ENCODE data around the gene PRKAG2. TPM values are rescaled to one million over a fixed set of nuclear protein-coding genes. Genes with fewer than 3 reads are reported as not detected.

The PRKAG2 gene
- total RNA-seq, 1 donor from 2014 or later: 22.6 TPM

DNA sequence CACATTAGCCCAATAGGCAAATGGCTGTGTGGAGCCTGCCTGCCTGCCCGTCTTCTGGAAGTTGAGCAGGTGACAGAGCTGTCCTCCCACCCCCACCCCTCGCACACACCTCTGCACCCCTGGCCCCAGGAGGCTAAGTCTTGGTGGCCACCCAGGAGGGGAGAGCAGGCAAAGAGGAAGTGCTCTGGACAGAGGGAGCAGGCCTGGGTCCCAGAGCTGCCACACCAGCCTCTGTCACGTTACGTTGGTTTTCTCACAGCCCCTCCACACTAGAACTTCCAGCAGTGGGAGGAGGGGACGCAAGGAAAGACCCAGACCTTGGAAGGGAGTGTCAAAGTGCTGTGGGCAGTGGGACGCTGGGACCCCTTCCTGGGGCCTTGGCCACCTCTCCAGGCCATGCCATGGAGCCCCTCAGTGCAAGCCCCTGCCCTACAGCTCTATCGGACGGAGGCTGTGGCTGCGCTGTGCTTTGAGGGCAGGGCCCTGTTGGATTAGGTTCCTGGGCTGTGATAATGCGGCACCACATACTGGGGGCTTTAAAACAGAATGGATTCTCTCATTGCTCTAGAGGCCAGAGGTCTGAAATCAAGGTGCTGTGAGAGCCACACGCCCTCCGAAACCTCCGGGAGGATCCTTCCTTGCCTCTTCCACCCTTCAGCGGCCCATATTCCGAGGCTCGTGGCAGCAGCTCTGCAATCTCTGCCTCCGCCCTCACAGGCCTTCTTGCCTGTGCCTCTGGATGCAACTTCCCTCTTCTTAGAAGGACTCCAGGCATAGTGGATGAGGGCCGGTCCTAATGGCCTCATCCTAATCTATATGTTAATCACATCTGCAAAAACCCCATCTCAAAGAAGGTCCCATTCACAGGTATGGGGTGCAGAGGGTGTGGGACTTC, 9.9 kb downstream of the PRKAG2 start:
- no peak for DNase-seq (ENCODE audit: low read depth)

DNA sequence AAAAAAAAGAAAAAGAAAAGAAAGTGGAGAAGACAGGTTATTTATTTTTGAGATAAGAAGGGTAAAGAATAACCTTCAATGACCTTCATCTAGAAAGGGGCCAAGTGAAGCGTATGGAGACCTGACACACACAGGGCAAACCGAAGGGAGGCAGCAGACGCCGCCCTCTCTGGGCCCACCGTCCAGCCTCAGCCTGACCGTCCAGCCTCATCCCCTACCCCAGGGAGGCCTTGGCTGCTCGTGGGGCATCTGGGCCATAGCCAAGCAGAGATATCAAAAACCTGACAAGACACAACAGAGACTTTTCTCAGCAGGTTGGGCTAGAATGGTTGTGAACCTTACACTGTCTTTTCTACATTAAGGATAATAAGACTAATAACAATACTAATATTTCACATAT, 10.9 kb downstream of the PRKAG2 start:
- DNase-seq (ENCODE audit: low read depth): no peak

DNA sequence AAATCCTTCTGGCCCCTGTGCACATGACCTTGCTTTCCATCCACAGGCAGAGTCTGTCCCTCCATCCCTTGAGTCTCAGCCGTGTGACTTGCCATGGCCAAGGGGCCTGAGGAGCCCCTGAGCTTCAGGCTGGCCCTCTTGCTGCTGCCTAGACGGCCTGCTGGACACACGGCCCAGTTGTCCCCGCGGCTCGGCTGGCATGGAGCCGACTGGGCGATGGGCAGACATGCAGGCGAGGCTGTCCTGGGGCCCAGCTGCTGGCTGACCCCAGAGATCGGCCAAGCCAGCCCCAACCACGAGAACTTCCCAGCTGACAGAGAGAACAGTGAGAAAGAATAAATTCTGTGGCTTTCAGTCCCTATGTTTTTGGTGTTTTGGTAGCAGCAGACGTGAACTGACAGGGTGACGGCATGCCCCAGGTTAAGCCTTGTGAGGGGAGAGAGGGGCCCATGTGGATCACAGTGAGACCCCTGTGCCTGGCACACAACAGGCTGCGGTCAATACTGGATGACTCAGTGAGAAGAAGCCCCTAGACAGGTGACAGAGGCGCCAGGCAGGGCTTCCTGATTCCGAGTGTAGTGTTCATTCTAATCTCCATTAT, 11.7 kb downstream of the PRKAG2 start:
- peak; percentile 94 for DNase-seq (ENCODE audit: low read depth)

DNA sequence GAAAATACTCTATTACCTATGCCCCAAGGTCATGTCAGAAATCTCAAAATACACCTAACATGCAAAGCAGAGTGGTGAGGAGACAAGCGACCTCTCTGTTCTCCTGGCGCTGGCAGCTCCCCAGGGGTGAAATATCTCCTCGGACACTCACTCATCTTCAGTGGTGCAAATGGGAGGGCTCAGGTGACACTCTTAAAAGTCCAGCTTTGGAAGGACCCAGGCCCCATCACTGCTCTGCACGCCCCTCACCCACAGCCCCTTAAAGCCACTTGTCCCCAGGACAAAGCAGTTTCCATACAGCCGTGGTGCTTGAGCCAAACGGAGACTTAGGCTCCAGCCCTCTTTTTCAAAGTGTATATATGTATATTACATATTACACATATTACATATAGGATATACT, 12.4 kb downstream of the PRKAG2 start:
- DNase-seq (ENCODE audit: low read depth): no peak

DNA sequence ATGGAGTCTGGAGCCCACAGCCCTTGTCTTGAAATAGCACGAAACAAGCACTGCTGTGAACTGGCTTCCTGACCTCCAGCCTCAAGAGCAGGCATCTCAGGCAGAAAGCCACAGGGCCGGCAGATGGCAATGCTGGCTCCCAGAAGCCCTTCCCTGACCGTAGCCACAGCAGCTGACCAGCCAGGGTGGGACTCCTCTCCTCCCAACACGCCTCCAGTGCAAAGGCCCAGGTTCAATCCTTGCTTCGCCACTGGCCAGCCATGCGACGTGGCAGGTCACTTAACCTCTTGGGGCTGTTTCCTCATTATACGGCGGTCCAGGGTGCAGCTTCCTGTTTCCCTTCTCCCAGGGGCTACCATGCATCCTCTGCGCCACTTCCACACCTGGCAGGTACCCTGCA, 12.8 kb downstream of the PRKAG2 start:
- peak; percentile 93 for DNase-seq (ENCODE audit: low read depth)

DNA sequence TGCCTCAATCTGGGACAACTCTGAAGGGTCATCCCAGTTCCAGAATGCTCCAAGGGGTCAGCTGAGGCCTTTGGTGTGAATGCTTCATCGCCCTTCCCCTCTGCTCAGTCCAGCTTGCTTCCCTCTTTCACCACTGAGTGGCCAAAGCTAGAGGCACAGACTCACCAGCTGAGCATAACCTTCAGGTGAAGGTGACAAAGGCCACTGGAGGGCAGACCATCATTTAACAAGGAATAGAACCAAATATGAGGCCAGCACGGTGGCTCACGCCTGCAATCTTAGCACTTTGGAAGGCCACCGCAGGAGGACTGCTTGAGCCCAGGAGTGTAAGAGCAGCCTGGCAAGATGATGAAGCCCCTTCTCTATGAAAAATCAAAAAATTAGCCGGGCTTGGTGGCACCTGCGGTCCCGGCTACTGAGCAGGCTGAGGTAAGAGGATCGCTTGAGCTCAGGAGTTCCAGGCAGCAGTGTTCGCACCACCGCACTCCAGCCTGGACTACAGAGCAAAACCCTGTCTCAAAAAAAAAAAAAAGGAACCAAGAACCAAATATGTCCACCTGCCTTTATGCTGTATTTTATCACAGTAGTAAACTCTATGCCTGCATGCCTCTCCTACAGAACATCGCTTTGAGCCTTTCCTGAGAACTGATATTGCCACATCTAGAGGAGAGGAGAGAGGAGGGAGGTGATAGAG, 13.4 kb downstream of the PRKAG2 start:
- DNase-seq (ENCODE audit: low read depth): no peak

DNA sequence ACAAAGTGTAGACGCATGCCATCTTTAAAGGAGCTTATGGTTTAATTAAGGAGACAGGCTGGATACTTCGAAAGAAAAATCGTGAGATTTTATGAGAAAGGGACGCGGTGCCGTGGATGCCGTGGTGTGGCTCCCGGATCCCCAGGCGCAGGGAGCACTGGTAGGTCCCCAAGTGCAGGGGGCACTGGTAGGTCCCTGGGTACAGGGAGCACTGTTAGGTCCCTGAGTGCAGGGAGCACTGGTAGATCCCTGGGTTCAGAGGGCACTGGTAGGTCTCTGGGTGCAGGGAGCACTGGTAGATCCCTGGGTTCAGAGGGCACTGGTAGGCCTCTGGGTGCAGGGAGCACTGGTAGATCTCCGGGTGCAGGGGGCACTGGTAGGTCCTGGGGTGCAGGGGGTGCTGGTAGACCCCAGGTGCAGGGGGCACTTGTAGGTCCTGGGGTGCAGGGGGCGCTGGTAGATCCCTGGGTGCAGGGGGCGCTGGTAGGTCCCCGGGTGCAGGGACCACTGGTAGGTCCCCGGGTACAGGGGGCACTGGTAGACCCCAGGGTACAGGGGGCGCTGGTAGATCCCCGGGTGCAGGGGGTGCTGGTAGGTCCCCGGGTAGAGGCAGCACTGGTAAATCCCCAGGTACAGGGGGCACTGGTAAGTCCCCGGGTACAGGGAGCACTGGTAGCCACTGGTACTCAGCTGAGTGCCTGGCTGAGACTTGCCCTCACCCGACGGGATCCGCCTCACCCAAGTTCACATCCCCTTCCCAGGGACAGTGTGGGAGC, 14.1 kb downstream of the PRKAG2 start:
- no peak for DNase-seq (ENCODE audit: low read depth)

DNA sequence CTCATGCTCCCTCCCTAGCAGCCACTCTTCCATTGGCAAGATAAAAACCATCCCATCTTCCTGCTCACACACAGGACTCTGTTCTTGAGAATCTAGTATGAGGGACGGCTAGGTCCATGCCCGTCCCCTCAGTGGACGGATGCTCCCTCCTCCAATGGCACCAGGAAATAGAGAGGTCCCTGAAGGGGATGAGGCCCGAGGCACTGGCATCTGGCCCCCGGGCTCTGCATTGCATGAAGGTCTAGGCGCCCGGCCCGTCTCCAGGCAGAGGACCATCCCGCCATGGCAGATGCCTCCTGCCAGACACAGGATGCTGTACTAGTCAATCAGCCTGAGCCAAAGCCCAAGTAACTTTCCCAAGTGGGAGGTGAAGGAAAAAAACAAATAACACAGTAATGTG, 15.0 kb downstream of the PRKAG2 start:
- DNase-seq (ENCODE audit: low read depth): no peak

DNA sequence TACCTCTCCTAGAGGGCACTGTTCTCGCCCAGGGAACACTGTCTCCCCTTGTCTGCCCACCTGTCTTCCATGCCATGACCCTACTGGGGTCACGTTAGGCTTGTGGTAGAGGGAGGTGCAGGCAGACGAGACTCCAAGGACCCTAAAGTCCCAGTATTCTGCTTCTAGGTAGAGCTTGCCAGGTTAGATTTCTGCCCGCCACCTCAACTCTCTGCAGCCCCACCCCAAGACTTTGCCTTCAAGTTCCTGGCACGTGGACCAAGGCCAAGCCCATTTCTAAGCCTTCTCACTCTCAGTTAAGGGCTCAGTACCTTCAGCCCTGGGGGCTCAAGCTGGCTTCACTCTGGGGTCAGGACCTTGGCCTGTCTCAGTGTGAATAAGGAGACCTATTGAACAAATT, 16.1 kb downstream of the PRKAG2 start:
- no peak for DNase-seq (ENCODE audit: low read depth)

DNA sequence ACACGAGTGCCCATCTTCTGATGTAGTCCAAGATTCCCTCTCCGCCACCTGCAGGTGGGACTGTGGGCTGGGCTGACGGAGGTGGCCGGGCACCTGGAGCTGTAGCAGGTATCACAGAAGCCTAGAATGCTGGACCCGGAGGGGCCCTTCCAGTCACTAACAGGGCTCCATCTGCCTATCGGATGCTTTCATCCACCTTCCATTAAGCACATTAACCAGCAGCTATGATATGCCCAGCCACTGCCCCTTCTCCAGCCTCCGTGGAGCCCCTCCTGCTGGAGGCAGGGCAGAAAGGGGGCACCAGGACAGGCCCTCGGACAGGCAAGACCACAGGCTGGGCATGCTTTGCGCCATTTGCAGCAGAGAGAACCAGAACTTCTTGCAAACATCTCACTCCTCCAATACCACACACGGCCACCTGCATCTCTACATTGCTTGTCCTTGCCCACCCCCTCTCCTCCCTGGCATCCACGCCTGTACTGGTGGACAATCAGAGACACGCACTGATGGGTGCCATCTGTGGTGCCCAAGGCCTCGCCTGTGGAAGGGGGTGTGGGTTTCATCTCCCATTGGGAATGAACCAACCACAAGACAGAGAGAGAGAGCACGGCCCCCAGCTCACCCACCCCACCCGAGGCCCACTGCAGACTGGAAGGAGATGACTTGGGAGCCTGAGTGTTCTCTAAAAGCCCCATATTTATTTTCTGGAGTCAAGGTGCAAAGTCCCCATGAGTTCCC, 16.8 kb downstream of the PRKAG2 start:
- DNase-seq (ENCODE audit: low read depth): no peak

DNA sequence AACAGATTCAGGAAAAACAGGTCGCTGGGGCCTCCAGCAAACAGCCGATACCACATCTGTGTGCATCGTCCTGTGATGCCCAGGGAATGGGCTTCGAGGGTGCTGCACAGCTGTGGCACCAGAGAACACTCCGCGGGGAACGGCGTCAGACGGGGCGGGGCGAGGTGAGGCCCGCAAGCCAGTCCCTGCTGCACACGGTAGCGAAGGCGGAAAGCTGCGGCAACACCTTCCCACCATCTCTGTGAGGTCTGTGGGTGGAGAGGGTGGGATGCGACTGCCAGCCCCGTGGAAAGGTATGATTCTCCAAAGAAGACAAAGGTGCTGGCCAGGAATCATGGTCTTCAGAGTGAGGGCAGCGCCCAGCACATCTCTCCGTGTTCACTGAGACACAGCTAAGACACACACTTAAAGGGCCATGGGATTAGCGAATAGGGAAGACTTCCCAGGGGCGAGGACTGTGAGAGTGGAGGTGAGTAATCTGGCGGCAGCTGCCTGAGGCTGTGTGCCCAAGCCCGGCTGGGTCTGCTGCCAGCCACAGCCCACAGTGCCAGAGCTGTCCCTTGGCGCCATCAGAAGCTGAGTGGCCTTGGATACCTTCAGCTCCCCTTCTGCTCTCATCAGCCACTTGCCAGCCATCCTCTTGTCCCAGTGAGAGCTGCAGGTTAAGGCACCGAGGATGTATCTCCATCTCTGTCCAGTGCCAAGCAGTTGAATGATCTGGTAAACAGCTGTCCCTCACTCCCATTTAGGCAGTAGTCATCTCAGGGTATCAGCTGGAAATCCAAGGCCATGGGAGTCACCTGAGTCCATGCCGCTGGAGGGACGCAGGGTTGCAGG, 17.6 kb downstream of the PRKAG2 start:
- DNase-seq (ENCODE audit: low read depth): no peak

DNA sequence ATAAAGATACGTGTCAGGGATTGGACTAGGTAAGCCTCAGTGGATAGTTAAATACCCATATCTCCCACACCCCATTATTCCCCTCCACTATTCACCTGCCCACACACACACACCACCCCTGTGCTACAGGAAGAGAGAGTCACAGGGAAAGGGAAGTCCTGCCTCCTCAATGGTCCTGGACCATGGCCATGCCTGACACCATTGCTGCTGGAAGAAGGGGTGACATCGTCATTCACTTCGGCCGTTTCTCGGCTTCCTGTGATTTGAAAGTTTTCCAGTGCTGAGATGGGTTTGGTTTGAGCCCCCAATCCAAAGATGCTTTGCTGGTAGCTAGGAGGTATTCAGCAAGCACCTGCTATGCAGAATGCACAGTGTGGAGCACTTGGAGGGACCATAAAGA, 18.5 kb downstream of the PRKAG2 start:
- DNase-seq (ENCODE audit: low read depth): no peak

DNA sequence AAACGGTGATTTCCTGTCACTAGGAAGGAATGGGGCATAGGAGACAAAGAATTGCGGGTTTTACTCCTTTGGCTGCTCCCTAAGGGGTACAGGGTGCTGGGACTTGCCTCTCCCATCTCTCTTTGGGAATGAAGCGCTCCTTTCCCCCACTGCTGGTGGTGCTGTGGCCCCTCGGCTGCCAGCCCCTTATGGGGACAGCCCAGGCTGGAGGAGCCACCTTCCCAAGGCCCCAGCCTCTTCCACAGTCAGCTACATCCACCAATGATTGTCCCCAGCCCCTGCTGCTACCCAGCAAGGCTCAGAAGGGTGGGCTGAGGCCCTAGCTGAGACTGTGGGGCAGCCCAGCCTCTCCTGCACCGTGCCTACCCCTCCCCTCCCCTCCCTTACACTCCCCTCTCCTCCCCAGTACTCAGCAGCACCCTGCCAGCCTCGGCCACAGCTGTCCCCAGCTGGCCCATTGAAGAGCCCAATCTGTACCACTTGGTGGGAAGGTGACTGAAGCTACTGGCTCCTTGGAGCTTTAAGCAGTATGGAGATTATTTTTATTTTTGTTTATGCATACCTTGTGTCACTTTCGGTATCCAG, 19.0 kb downstream of the PRKAG2 start:
- no peak for DNase-seq (ENCODE audit: low read depth)

DNA sequence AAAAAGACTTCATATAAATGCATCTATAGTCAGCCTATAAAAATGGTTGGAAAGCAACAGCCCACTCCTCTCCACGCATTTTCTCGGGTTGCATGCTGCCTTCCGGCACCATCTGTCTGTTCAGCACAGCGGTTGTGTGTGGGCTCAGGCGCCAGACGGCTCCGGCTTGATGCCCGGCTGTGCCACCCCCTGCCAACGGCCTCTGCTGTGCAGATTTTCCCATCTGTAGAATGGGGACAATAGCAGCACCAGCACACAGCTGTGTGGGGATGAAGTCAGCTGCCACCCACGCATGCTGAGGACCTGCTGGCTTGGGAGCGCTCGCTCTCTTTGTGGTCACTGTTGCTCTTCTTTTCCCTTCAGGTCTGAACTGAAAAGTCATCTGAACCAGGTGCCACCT, 19.5 kb downstream of the PRKAG2 start:
- no peak for DNase-seq (ENCODE audit: low read depth)

DNA sequence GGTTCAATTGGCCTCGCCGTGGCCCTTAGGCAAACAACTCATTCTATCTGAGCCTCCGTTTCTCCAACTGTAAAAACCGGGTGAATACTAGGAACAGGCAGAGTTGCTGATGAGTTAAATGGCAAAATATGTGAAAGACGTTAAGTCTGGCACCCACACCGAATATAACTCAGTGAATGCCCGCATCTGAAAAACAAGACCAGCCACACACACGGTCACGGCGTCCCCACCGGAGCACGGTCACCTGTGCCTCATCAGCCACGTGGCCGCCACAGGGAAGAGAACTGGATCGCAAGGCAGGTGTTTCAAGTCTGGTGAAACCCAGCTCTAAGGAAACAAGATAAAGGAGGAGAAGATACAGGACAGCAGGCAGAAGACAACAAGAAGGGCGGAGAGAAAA, 20.4 kb downstream of the PRKAG2 start:
- no peak for DNase-seq (ENCODE audit: low read depth)

DNA sequence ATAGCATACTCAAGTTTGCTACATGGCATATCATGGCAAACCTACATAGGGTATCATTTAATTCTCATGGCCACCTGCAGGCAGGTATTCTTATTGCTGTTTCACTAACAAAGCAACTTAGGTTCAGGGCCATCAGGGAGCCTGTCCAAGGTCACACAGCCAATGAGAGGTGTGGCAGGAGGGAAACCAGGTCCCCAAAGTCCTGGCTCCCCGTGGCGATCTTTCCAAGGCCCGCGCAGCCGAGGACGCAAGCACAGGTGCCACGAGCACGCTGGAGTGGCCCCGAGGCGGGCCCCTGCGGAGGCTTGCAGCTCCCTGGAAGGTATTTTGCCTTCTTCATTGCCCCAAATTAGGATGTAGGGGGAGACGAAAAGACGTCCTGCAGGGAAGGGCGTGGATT, 20.8 kb downstream of the PRKAG2 start:
- DNase-seq (ENCODE audit: low read depth): no peak

DNA sequence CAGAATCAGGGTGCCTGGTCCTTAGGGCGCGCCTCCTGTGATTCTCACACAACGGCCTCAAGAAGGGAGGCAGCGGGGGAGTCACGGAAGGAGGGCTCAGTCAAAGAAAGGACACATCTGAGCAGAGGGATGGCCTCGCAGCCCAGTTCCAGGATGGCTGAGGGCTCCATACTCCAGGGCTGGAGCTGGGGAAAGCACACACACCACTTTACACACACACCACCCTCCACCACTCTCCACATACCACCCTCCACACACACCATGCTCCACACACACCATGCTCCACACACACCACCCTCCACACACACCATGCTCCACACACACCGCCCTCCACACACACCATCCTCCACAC, 22.2 kb downstream of the PRKAG2 start:
- DNase-seq (ENCODE audit: low read depth): no peak

DNA sequence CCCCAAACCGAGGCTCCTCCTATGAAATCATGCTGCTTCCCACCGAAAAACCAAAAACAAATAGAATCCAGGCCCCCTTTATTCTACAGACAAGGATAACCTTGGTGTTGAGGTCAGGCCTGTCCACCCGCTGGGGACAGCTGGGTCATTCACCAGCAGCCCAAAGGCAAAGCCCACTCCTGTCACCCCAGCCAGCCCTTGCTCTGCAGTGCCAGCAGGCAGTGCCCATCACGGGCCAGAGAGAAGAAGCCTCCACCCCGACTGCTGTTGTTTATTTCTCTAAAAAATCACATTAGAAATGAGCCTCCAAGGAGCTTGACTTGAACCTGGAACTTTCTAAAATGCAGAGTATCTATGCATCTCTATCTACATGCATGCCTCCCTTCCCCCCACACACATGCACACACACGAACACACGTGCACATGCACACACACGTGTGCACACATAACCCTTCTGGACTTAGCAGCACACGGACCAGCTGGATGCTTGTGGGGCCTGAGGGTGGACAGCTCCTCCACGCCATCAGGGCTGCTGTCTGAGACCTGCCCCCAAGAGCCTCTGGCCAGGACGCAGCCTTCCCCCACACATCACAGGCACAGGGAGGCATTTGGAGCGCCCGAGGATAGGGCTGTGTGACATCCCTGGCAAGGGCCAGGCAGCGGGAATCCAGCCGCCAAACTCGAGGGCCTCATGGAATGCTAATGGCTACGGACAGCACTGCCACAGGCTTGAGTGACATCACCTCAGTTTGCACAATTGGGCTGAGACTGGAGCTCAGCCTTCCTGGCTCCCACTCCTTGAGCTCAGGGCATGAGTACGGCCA, 22.8 kb downstream of the PRKAG2 start:
- peak; percentile 43 for DNase-seq (ENCODE audit: low read depth)

Data from myocyte (in vitro differentiated cells).